Spleen (tissue), 11 donors: ENCODE data around the gene CEP128. TPM values are rescaled to one million over a fixed set of nuclear protein-coding genes. Genes with fewer than 3 reads are reported as not detected.

Source experiments
- DNase-seq: peaks from one replicate; pipeline ENCODE4 v3.0.0-alpha.2; 2020
- H3K27ac ChIP-seq, 8 donors: fragments of 200-600 bp; sonication (generic) in 7 of 8; 1 replicate in 4 of 8; 2 replicates in 4 of 8; pipeline versions ENCODE4 v1.5.0 to v1.8.0; 2016 to 2021; ENCODE audit warnings: inconsistent platforms in 4 of 8, mild to moderate bottlenecking in 4 of 8, moderate library complexity in 1 of 8
- H3K27me3 ChIP-seq, 7 donors: fragments of 200-600 bp; sonication (generic) in 6 of 7; replicated peaks in 1 of 7; 1 replicate in 4 of 7; 2 replicates in 3 of 7; pipeline versions ENCODE4 v1.5.0 to v1.8.0; 2016 to 2021; ENCODE audit warnings: inconsistent platforms in 3 of 7, mild to moderate bottlenecking in 1 of 7
- H3K36me3 ChIP-seq, 6 donors: fragments of 200-600 bp; sonication (generic) in 5 of 6; 1 replicate in 4 of 6; 2 replicates in 2 of 6; pipeline versions ENCODE4 v1.5.0 to v1.8.0; 2016 to 2021; ENCODE audit warnings: inconsistent platforms in 2 of 6
- H3K4me1 ChIP-seq, 6 donors: fragments of 200-600 bp; sonication (generic) in 5 of 6; 1 replicate in 3 of 6; 2 replicates in 3 of 6; pipeline versions ENCODE4 v1.5.0 to v1.8.0; 2016 to 2021; ENCODE audit warnings: inconsistent platforms in 3 of 6
- H3K4me3 ChIP-seq, 8 donors: fragments of 200-600 bp; sonication (generic) in 7 of 8; 1 replicate in 4 of 8; 2 replicates in 4 of 8; pipeline versions ENCODE4 v1.5.0 to v1.8.0; 2016 to 2021; ENCODE audit warnings: inconsistent platforms in 4 of 8, mild to moderate bottlenecking in 4 of 8, moderate library complexity in 2 of 8
- H3K9me3 ChIP-seq, 8 donors: fragments of 200-600 bp; sonication (generic) in 7 of 8; 1 replicate in 4 of 8; 2 replicates in 4 of 8; pipeline versions ENCODE4 v1.5.0 to v1.8.0; 2016 to 2021; ENCODE audit warnings: inconsistent platforms in 4 of 8
- CTCF ChIP-seq, 11 experiments: fragments of 200-600 bp in 7 of 11; fragments of 450-650 bp in 4 of 11; sonication (generic) in 4 of 11; IDR thresholded peaks in 8 of 11; conservative IDR thresholded peaks in 3 of 11; 1 replicate in 7 of 11; 2 replicates in 4 of 11; pipeline versions ENCODE4 v1.4.0 to v1.8.0; 2016 to 2021; ENCODE audit warnings: antibody characterized with exemption in 11 of 11, inconsistent platforms in 4 of 11, mild to moderate bottlenecking in 1 of 11
- POLR2A ChIP-seq, 3 donors: fragments of 450-650 bp; IDR thresholded peaks; one replicate each; pipeline ENCODE4 v1.5.1; 2017; ENCODE audit warnings: antibody characterized with exemption in 3 of 3, mild to moderate bottlenecking in 1 of 3
- POLR2AphosphoS5 ChIP-seq, 3 donors: sonication (generic); formaldehyde crosslinking; IDR thresholded peaks; one replicate each; pipeline ENCODE4 v1.5.1; 2017; ENCODE audit warnings: antibody characterized with exemption in 3 of 3
- WGBS, 5 donors: extraction: QIAGEN DNeasy Blood & Tissue Kit in 3 of 5; methylation state at CpG; one replicate each; pipeline versions ENCODE4 v1.1.5 to v1.1.7; 2013 to 2018; 5-methylcytosine and 5-hydroxymethylcytosine counted together
- intact Hi-C: fragments of 100-400 bp; cut with DNase I; formaldehyde crosslinking; loops from one replicate; pipeline ENCODE4 v1.15.0; 2023; ENCODE audit warnings: low total_unique reads
- polyA plus RNA-seq, 3 donors: library from polyadenylated mRNA; stranded (reverse); fragments of 200-250 nt; gene quantifications; one replicate each; pipeline ENCODE4 v1.2.1, GENCODE V29; 2013
- total RNA-seq, 7 donors: library from RNA; depleted of rRNA in 3 of 7; stranded (reverse); fragments of >200 nt in 3 of 7; fragmentation: NEBNext Ultra II Directional in 4 of 7; extraction: Animal tissue kit (Norgen Biotek cat#: 25700) in 4 of 7; gene quantifications; one replicate each; pipeline versions ENCODE4 v1.1.0 to v1.2.1, GENCODE V29; 2016 to 2021
- donor health status: healthy with polysubstance abuse.
- donor health status: DM: no; HTN: no; CAD: no; lungs with moderate emphysema.
- donor health status: DM: no; HTN: no; CAD: no.
- donor health status: Bipolar disorder and iron deficiency.
- donor health status: healthy.
- donor health status: DM: no; HTN: no; CAD: no.
- donor health status: DM: yes; HTN: yes; CAD: no.

The CEP128 gene
- total and polyA plus RNA-seq, 10 donors, result 1.5 to 34.2 (median 15.7) TPM

- no peak for TF ChIP-seq CTCF (IDR thresholded peaks at IDR 0.05 in 8 of 11, conservative IDR thresholded peaks at IDR 0.05 in 3 of 11)
- TF ChIP-seq POLR2AphosphoS5 (IDR thresholded peaks at IDR 0.05), result no peak
- TF ChIP-seq POLR2A (IDR thresholded peaks at IDR 0.05), result no peak
- intact Hi-C loops, result no loop called here
- Histone ChIP-seq H3K27me3 (no peaks in the 10 kb centered on the region), H3K36me3 (peaks cover 0 to 18% (median 5%) of the 10 kb centered on the region in 6 donors), H3K4me1 (no peaks in the 10 kb centered on the region), H3K4me3 (no peak overlapping the region), H3K27ac (no peak overlapping the region), H3K9me3 (no peaks in the 10 kb centered on the region)
- WGBS, 5 donors, result 94 to 99% (median 97%) methylated on average over 11 of the region's 11 CpGs
- no peak for DNase-seq
Observed at GRCh38 chr14:80792771-80793170, 148.8 kb downstream of the CEP128 start.

GRCh38 chr14:80787876-80788275, 153.7 kb downstream of the CEP128 start:
- no peaks in the 10 kb centered on the region for H3K9me3 ChIP-seq
- no peak for TF ChIP-seq POLR2A (IDR thresholded peaks at IDR 0.05)
- no peak for TF ChIP-seq CTCF (IDR thresholded peaks at IDR 0.05 in 8 of 11, conservative IDR thresholded peaks at IDR 0.05 in 3 of 11)
- no peak for TF ChIP-seq POLR2AphosphoS5 (IDR thresholded peaks at IDR 0.05)
- no peaks in the 10 kb centered on the region for H3K4me1 ChIP-seq
- 72 to 94% (median 87%) methylated on average over 1 of the region's 1 CpG for WGBS, 5 donors
- no peak for DNase-seq
- H3K4me3 ChIP-seq, result no peak overlapping the region
- peaks cover 0 to 34% (median 5%) of the 10 kb centered on the region in 6 donors for H3K36me3 ChIP-seq
- intact Hi-C loops, result no loop called here
- H3K27ac ChIP-seq, result no peak overlapping the region
- H3K27me3 ChIP-seq, result no peaks in the 10 kb centered on the region

- DNase-seq, result no peak
- Histone ChIP-seq H3K36me3 (peaks cover 0 to 17% (median 0%) of the 10 kb centered on the region in 6 donors), H3K27ac (no peak overlapping the region), H3K9me3 (no peaks in the 10 kb centered on the region), H3K27me3 (no peaks in the 10 kb centered on the region), H3K4me1 (no peaks in the 10 kb centered on the region), H3K4me3 (no peak overlapping the region)
- no peak for TF ChIP-seq POLR2A (IDR thresholded peaks at IDR 0.05)
- no peak for TF ChIP-seq CTCF (IDR thresholded peaks at IDR 0.05 in 8 of 11, conservative IDR thresholded peaks at IDR 0.05 in 3 of 11)
- TF ChIP-seq POLR2AphosphoS5 (IDR thresholded peaks at IDR 0.05), result no peak
- intact Hi-C loops, result no loop called here
- 90 to 97% (median 93%) methylated on average over 4 of the region's 4 CpGs for WGBS, 5 donors
Observed at GRCh38 chr14:80784820-80785219, 156.7 kb downstream of the CEP128 start.

GRCh38 chr14:80781972-80782367, 159.6 kb downstream of the CEP128 start:
- DNase-seq, result no peak
- Histone ChIP-seq H3K4me3 (no peak overlapping the region), H3K9me3 (no peaks in the 10 kb centered on the region), H3K4me1 (no peaks in the 10 kb centered on the region), H3K27me3 (no peaks in the 10 kb centered on the region), H3K36me3 (peaks cover 0 to 19% (median 0%) of the 10 kb centered on the region in 6 donors), H3K27ac (no peak overlapping the region)
- TF ChIP-seq POLR2A (IDR thresholded peaks at IDR 0.05) (no peak), CTCF (IDR thresholded peaks at IDR 0.05 in 8 of 11, conservative IDR thresholded peaks at IDR 0.05 in 3 of 11) (no peak), POLR2AphosphoS5 (IDR thresholded peaks at IDR 0.05) (no peak)
- WGBS, 5 donors, result 56 to 86% (median 77%) methylated on average over 1 of the region's 1 CpG
- intact Hi-C loops, result no loop called here
